HUES48 (cell line): ENCODE results near the gene NARS2.

Experiments used
- H3K27ac ChIP-seq: one replicate; pipeline ENCODE4 v1.7.0; 2013; ENCODE audit warnings: low read depth, low read length, inconsistent platforms
- H3K27me3 ChIP-seq: 2 replicates; pipeline ENCODE4 v1.6.1; 2013; ENCODE audit warnings: mild to moderate bottlenecking, low read length; ENCODE audit not compliant: control insufficient read depth, insufficient read depth
- H3K36me3 ChIP-seq: 2 replicates; pipeline ENCODE4 v1.6.1; 2013; ENCODE audit warnings: low read length; ENCODE audit not compliant: control insufficient read depth, insufficient read depth
- H3K4me1 ChIP-seq: 2 replicates; pipeline ENCODE4 v1.6.1; 2013; ENCODE audit warnings: mild to moderate bottlenecking, low read length; ENCODE audit not compliant: control insufficient read depth, insufficient read depth
- H3K4me3 ChIP-seq: 2 replicates; pipeline ENCODE4 v1.5.1; 2013; ENCODE audit warnings: mild to moderate bottlenecking, low read depth, low read length
- H3K9ac ChIP-seq: 2 replicates; pipeline ENCODE4 v1.6.1; 2013; ENCODE audit warnings: mild to moderate bottlenecking, low read depth, low read length, moderate library complexity
- H3K9me3 ChIP-seq: 2 replicates; pipeline ENCODE4 v1.6.1; 2013; ENCODE audit warnings: low read length; ENCODE audit not compliant: control insufficient read depth, insufficient read depth

Gene NARS2

GRCh38 chr11:78541537-78541936, 33.1 kb downstream of the NARS2 start:
- H3K4me3 ChIP-seq: no peak overlapping the region
- H3K4me1 ChIP-seq: no peaks in the 10 kb centered on the region
- H3K9ac ChIP-seq: no peak overlapping the region
- no peaks in the 10 kb centered on the region for H3K9me3 ChIP-seq
- H3K27me3 ChIP-seq: no peaks in the 10 kb centered on the region
- H3K36me3 ChIP-seq: peaks cover 23% of the 10 kb centered on the region
- no peak overlapping the region for H3K27ac ChIP-seq

- H3K9me3 ChIP-seq: no peaks in the 10 kb centered on the region
- no peaks in the 10 kb centered on the region for H3K4me1 ChIP-seq
- no peak overlapping the region for H3K9ac ChIP-seq
- H3K27ac ChIP-seq: no peak overlapping the region
- no peaks in the 10 kb centered on the region for H3K27me3 ChIP-seq
- H3K4me3 ChIP-seq: no peak overlapping the region
- H3K36me3 ChIP-seq: peaks cover 23% of the 10 kb centered on the region
These were observed 34.4 kb downstream of the NARS2 start for GRCh38 chr11:78540256-78540655.

- Histone ChIP-seq H3K4me1 (no peaks in the 10 kb centered on the region), H3K9me3 (no peaks in the 10 kb centered on the region), H3K27ac (no peak overlapping the region), H3K4me3 (no peak overlapping the region), H3K9ac (no peak overlapping the region), H3K27me3 (no peaks in the 10 kb centered on the region), H3K36me3 (peaks cover 28% of the 10 kb centered on the region)
These were observed 35.2 kb downstream of the NARS2 start for GRCh38 chr11:78539506-78539905.

GRCh38 chr11:78536933-78537332, 37.7 kb downstream of the NARS2 start:
- Histone ChIP-seq H3K9ac (no peak overlapping the region), H3K36me3 (peaks cover 31% of the 10 kb centered on the region), H3K27ac (no peak overlapping the region), H3K4me1 (no peaks in the 10 kb centered on the region; the same call in 1 of the 2 replicates), H3K27me3 (no peaks in the 10 kb centered on the region), H3K9me3 (no peaks in the 10 kb centered on the region), H3K4me3 (no peak overlapping the region)

GRCh38 chr11:78535920-78536319, 38.7 kb downstream of the NARS2 start:
- Histone ChIP-seq H3K9ac (no peak overlapping the region), H3K4me3 (no peak overlapping the region), H3K4me1 (no peaks in the 10 kb centered on the region; the same call in 1 of the 2 replicates), H3K36me3 (peaks cover 31% of the 10 kb centered on the region), H3K27me3 (no peaks in the 10 kb centered on the region), H3K9me3 (no peaks in the 10 kb centered on the region), H3K27ac (no peak overlapping the region)

- Histone ChIP-seq H3K36me3 (peaks cover 31% of the 10 kb centered on the region), H3K9ac (no peak overlapping the region), H3K4me3 (no peak overlapping the region), H3K4me1 (no peaks in the 10 kb centered on the region; the same call in 1 of the 2 replicates), H3K27ac (no peak overlapping the region), H3K27me3 (no peaks in the 10 kb centered on the region), H3K9me3 (no peaks in the 10 kb centered on the region)
These were observed 39.6 kb downstream of the NARS2 start for GRCh38 chr11:78535027-78535426.

- Histone ChIP-seq H3K9me3 (no peaks in the 10 kb centered on the region), H3K4me1 (no peaks in the 10 kb centered on the region; the same call in 1 of the 2 replicates), H3K9ac (no peak overlapping the region), H3K27me3 (no peaks in the 10 kb centered on the region), H3K4me3 (no peak overlapping the region), H3K36me3 (peaks cover 30% of the 10 kb centered on the region), H3K27ac (no peak overlapping the region)
These were observed 41.3 kb downstream of the NARS2 start for GRCh38 chr11:78533399-78533798.

- Histone ChIP-seq H3K27me3 (no peaks in the 10 kb centered on the region), H3K9ac (no peak overlapping the region), H3K27ac (no peak overlapping the region), H3K9me3 (no peaks in the 10 kb centered on the region), H3K4me1 (no peaks in the 10 kb centered on the region; the same call in 1 of the 2 replicates), H3K4me3 (no peak overlapping the region), H3K36me3 (peaks cover 26% of the 10 kb centered on the region)
These were observed 41.7 kb downstream of the NARS2 start for GRCh38 chr11:78532991-78533390.

- Histone ChIP-seq H3K4me3 (no peak overlapping the region), H3K36me3 (no peaks in the 10 kb centered on the region; the same call in 1 of the 2 replicates), H3K9ac (no peak overlapping the region), H3K27ac (no peak overlapping the region), H3K4me1 (no peaks in the 10 kb centered on the region), H3K27me3 (no peaks in the 10 kb centered on the region), H3K9me3 (no peaks in the 10 kb centered on the region)
These were observed 48.0 kb downstream of the NARS2 start for GRCh38 chr11:78526497-78527146.

GRCh38 chr11:78525720-78526119, 48.9 kb downstream of the NARS2 start:
- Histone ChIP-seq H3K9me3 (no peaks in the 10 kb centered on the region), H3K36me3 (no peaks in the 10 kb centered on the region; the same call in 1 of the 2 replicates), H3K9ac (no peak overlapping the region), H3K27ac (no peak overlapping the region), H3K4me1 (no peaks in the 10 kb centered on the region), H3K27me3 (no peaks in the 10 kb centered on the region), H3K4me3 (no peak overlapping the region)

- H3K36me3 ChIP-seq: no peaks in the 10 kb centered on the region
These were observed 54.4 kb downstream of the NARS2 start for GRCh38 chr11:78520230-78520629.

More at GRCh38 chr11:78520230-78520629, 54.4 kb downstream of the NARS2 start:
- H3K27ac ChIP-seq: no peak overlapping the region
- H3K4me3 ChIP-seq: no peak overlapping the region
- no peak overlapping the region for H3K9ac ChIP-seq
- peaks cover 16% of the 10 kb centered on the region for H3K4me1 ChIP-seq
- no peaks in the 10 kb centered on the region for H3K9me3 ChIP-seq
- no peaks in the 10 kb centered on the region for H3K27me3 ChIP-seq
